K562 (cell line): ENCODE measurements around the gene DEPP1. TPM values are rescaled to one million over a fixed set of nuclear protein-coding genes. Genes with fewer than 3 reads are reported as not detected.
A peak's percentile ranks its signal among the peaks of the same experiment; 100 is the strongest.

Source experiments
- BHLHE40 ChIP-seq: IDR thresholded peaks from 2 replicates; pipeline ENCODE4 v1.6.1; 2011; ENCODE audit warnings: low read length, improper control_type of control experiment
- BMI1 ChIP-seq: fragments of 150-350 bp; IDR thresholded peaks from 2 replicates; pipeline ENCODE4 v1.6.1; 2014; ENCODE audit warnings: low read length
- BRF2 ChIP-seq: IDR thresholded peaks from 3 replicates; pipeline ENCODE4 v1.6.1; 2011; ENCODE audit warnings: borderline replicate concordance, mild to moderate bottlenecking; ENCODE audit not compliant: insufficient read length, insufficient read depth
- CBX3 ChIP-seq, 2 experiments: IDR thresholded peaks; 1 replicate in 1 of 2; 2 replicates in 1 of 2; pipeline ENCODE4 v1.6.1; 2012; ENCODE audit warnings: inconsistent platforms in 2 of 2, low read length in 2 of 2, borderline replicate concordance in 1 of 2, control low read depth in 1 of 2
- CEBPB ChIP-seq: fragments of 450-650 bp; IDR thresholded peaks from 2 replicates; pipeline ENCODE4 v1.6.1; 2016; ENCODE audit warnings: missing genetic modification characterization, missing compliant biosample characterization
- E4F1 ChIP-seq: fragments of 250-450 bp; sonication (Bioruptor Pico); IDR thresholded peaks from 2 replicates; pipeline ENCODE4 v1.5.0; 2021; ENCODE audit warnings: mild to moderate bottlenecking, borderline replicate concordance
- ELF2 ChIP-seq: fragments of 250-450 bp; sonication (Bioruptor Pico); IDR thresholded peaks from 2 replicates; pipeline ENCODE4 v1.5.0; 2021; ENCODE audit warnings: mild to moderate bottlenecking
- FOS ChIP-seq: IDR thresholded peaks from 3 replicates; pipeline ENCODE4 v1.6.1; 2011; ENCODE audit not compliant: insufficient read length; ENCODE audit errors: extremely low read depth
- MIER1 ChIP-seq: fragments of 450-650 bp; IDR thresholded peaks from 2 replicates; pipeline ENCODE4 v1.6.1; 2016; ENCODE audit warnings: antibody characterized with exemption, mild to moderate bottlenecking, low read depth
- MNT ChIP-seq, 2 experiments: fragments of 450-650 bp; conservative IDR thresholded peaks; 2 replicates each; pipeline ENCODE4 v1.6.1; 2017; ENCODE audit warnings: mild to moderate bottlenecking in 2 of 2, moderate library complexity in 2 of 2
- NFIX ChIP-seq: fragments of 250-450 bp; sonication (Bioruptor Pico); IDR thresholded peaks from 2 replicates; pipeline ENCODE4 v1.4.0; 2020; ENCODE audit warnings: low read depth, mild to moderate bottlenecking, moderate library complexity
- NONO ChIP-seq, 2 experiments: fragments of 200-400 bp in 1 of 2; fragments of 450-650 bp in 1 of 2; formaldehyde crosslinking in 1 of 2; IDR thresholded peaks; 2 replicates each; pipeline ENCODE4 v1.6.1; 2017; ENCODE audit warnings: low read depth in 2 of 2, mild to moderate bottlenecking in 2 of 2, moderate library complexity in 2 of 2, low read length in 1 of 2
- OTX1 ChIP-seq: fragments of 450-650 bp; formaldehyde crosslinking; IDR thresholded peaks from 2 replicates; pipeline ENCODE4 v1.4.0; 2022; ENCODE audit warnings: mild to moderate bottlenecking
- PTBP1 ChIP-seq: fragments of 200-400 bp; formaldehyde crosslinking; IDR thresholded peaks from 2 replicates; pipeline ENCODE4 v1.6.1; 2017; ENCODE audit warnings: low read depth, low read length
- RB1 ChIP-seq: fragments of 450-650 bp; IDR thresholded peaks from 2 replicates; pipeline ENCODE4 v1.6.1; 2017; ENCODE audit warnings: low read depth, mild to moderate bottlenecking
- SMARCC2 ChIP-seq: fragments of 450-650 bp; IDR thresholded peaks from 2 replicates; pipeline ENCODE4 v1.6.1; 2017; ENCODE audit warnings: antibody characterized with exemption, moderate library complexity, mild to moderate bottlenecking, low read depth
- SNRNP70 ChIP-seq: fragments of 200-400 bp; formaldehyde crosslinking; optimal IDR thresholded peaks from 2 replicates; pipeline ENCODE3; 2017; ENCODE audit warnings: low read depth, low read length
- SRSF7 ChIP-seq: fragments of 200-400 bp; formaldehyde crosslinking; optimal IDR thresholded peaks from 2 replicates; pipeline ENCODE3; 2017; ENCODE audit warnings: mild to moderate bottlenecking, low read depth, low read length
- TARDBP ChIP-seq: fragments of 450-650 bp; IDR thresholded peaks from 2 replicates; pipeline ENCODE4 v1.6.1; 2016
- TCFL5 ChIP-seq: fragments of 250-450 bp; sonication (Bioruptor Pico); conservative IDR thresholded peaks from 2 replicates; pipeline ENCODE4 v1.6.1; 2021; ENCODE audit warnings: mild to moderate bottlenecking, moderate library complexity, matching md5 sums
- ZNF589 ChIP-seq: fragments of 200-800 bp; sonication (Bioruptor generic); IDR thresholded peaks from 2 replicates; pipeline ENCODE4 v1.6.1; 2016; ENCODE audit warnings: low read depth, missing genetic modification characterization, missing compliant biosample characterization
- ZNF655 ChIP-seq: fragments of 250-450 bp; sonication (Bioruptor Pico); IDR thresholded peaks from 2 replicates; pipeline ENCODE4 v1.5.0; 2021
- polyA plus RNA-seq, 8 experiments: library from polyadenylated mRNA; depleted of rRNA in 4 of 8; stranded (reverse) in 5 of 8; unstranded in 3 of 8; fragments of >200 nt; fragmentation: Nextera tagmentation in 2 of 8; fragmentation: Illumina TruSeq in 1 of 8; extraction: Ambion mirVana in 2 of 8; extraction: Trizol in 1 of 8; gene quantifications; 2 replicates each; pipeline versions ENCODE4 v1.2.1 to v1.2.3, GENCODE V29; 2011 to 2014; ENCODE audit warnings: inconsistent platforms in 1 of 8, missing spikeins in 1 of 8
- total RNA-seq, 7 experiments: library from RNA; depleted of rRNA in 6 of 7; stranded (reverse); fragments of >200 nt in 6 of 7; fragmentation: Illumina TruSeq in 2 of 7; extraction: Trizol in 2 of 7; gene quantifications; 2 replicates each; pipeline versions ENCODE4 v1.2.1 to v1.2.3, GENCODE V29; 2011 to 2021; ENCODE audit warnings: low replicate concordance in 1 of 7

The DEPP1 gene
- total and polyA plus RNA-seq, 9 of the 15 experiments (the other 6 are each of a cell fraction or from before 2014, with no cell fraction given), result 0.04 to 0.54 (median 0.20) TPM; not detected in 1

DNA sequence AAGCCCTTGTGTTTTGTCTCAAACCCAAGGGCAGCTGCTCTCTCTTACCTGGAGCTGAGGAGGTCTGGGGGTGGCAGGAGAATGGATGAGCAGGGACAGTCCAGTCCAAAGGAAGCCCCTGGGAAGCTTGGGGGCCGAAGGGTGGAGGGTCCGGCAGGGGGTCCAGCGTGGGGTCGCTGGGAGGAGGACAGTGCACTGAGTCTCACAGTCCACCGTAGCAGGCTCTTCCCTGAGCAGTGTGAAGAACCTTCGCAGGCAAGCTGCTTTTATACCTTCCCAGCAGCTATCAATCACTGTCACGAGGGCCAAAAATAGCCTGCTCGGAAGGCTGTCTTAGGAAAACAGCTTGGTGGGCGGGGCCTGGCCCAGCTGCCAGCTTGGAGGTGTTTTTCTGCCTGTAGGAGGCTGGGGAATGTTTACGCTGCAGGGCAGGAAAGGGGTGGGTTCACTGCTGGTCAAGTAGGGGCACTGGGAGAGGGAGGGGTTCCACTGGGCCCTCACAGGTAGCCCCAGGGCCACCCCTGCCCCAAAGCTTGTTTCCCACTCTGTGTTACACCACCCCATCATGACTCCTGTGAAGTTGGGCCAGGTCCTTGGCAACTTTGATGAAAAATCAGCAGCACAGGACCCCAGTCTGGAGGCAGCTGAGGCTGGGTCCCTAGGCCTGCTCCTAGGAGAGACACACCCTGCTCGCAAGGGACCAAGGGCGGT is at the start of gene DEPP1 (continued):
- TF ChIP-seq E4F1 (no peak), MIER1 (no peak), ZNF655 (CRISPR knock-in tag) (no peak), FOS (no peak), CBX3 (IDR thresholded peaks at IDR 0.05; ENCODE audit: borderline replicate concordance in 1 of 2, low read length in 2 of 2) (no peak), TCFL5 (CRISPR knock-in tag) (no peak), NFIX (CRISPR knock-in tag) (no peak), CEBPB (tag) (no peak), NONO (IDR thresholded peaks at IDR 0.05; ENCODE audit: low read depth in 2 of 2, low read length in 1 of 2) (no peak), ZNF589 (CRISPR knock-in tag) (no peak), PTBP1 (no peak), TARDBP (no peak), BMI1 (no peak), OTX1 (CRISPR knock-in tag) (no peak), BRF2 (no peak), SNRNP70 (no peak), SRSF7 (no peak), RB1 (peak; percentile 41; the same call in 1 of the 2 replicates), BHLHE40 (peak; percentile 75), MNT (conservative IDR thresholded peaks at IDR 0.05) (no peak), ELF2 (CRISPR knock-in tag) (no peak), SMARCC2 (no peak)
